Natural killer cell (primary cell): ENCODE results near the gene STT3B. TPM values are rescaled to one million over a fixed set of nuclear protein-coding genes. Genes with fewer than 3 reads are reported as not detected.
A peak's percentile ranks its signal among the peaks of the same experiment; 100 is the strongest.

ENCODE experiments used
- ATAC-seq, 3 donors: fragments of 150-1000 bp in 2 of 3; fragments of 200-7000 bp in 1 of 3; cut with Tn5 transposase; 1 replicate in 1 of 3; 2 replicates in 2 of 3; pipeline ENCODE4 v1.10.0; 2021; ENCODE audit warnings: mild to moderate bottlenecking in 2 of 3, moderate library complexity in 2 of 3
- DNase-seq, 2 donors: peaks; one replicate each; pipeline versions ENCODE4 v3.0.0 to v3.0.0-alpha.2; 2013 to 2021; ENCODE audit warnings: mixed read lengths in 1 of 2
- H3K27ac ChIP-seq: one replicate; pipeline ENCODE4 v1.5.1; 2013; ENCODE audit warnings: mild to moderate bottlenecking, low read length
- H3K27me3 ChIP-seq: one replicate; pipeline ENCODE4 v1.6.1; 2013; ENCODE audit warnings: low read length; ENCODE audit not compliant: control insufficient read depth, insufficient read depth
- H3K36me3 ChIP-seq: one replicate; pipeline ENCODE4 v1.6.1; 2013; ENCODE audit warnings: low read length; ENCODE audit not compliant: control insufficient read depth, insufficient read depth
- H3K4me1 ChIP-seq: one replicate; pipeline ENCODE4 v1.6.1; 2013; ENCODE audit warnings: low read length; ENCODE audit not compliant: control insufficient read depth, insufficient read depth
- H3K4me3 ChIP-seq: one replicate; pipeline ENCODE4 v1.5.1; 2013; ENCODE audit warnings: low read length
- H3K9me3 ChIP-seq: one replicate; pipeline ENCODE4 v1.6.1; 2013; ENCODE audit warnings: low read length; ENCODE audit not compliant: control insufficient read depth, insufficient read depth
- H3K27ac Mint-ChIP-seq, 2 donors: one replicate each; pipeline ENCODE4 v1.8.0; 2022; ENCODE audit warnings: mild to moderate bottlenecking in 2 of 2, mixed read lengths in 2 of 2, moderate library complexity in 1 of 2
- H3K27me3 Mint-ChIP-seq, 2 donors: one replicate each; pipeline ENCODE4 v1.8.0; 2022; ENCODE audit warnings: low read depth in 2 of 2, mixed read lengths in 2 of 2
- H3K36me3 Mint-ChIP-seq: one replicate; pipeline ENCODE4 v1.8.0; 2022; ENCODE audit warnings: mixed read lengths
- H3K4me1 Mint-ChIP-seq, 2 donors: one replicate each; pipeline ENCODE4 v1.8.0; 2022; ENCODE audit warnings: mixed read lengths in 2 of 2
- H3K4me3 Mint-ChIP-seq: one replicate; pipeline ENCODE4 v1.8.0; 2022; ENCODE audit warnings: mild to moderate bottlenecking, moderate library complexity, mixed read lengths
- H3K9me3 Mint-ChIP-seq, 2 donors: one replicate each; pipeline ENCODE4 v1.8.0; 2022; ENCODE audit warnings: mixed read lengths in 2 of 2
- CTCF ChIP-seq: fragments of 200-600 bp; IDR thresholded peaks from one replicate; pipeline ENCODE4 v1.8.0; 2022; ENCODE audit warnings: antibody characterized with exemption
- WGBS: methylation state at CpG from one replicate; pipeline ENCODE4 v1.1.7; 2013; ENCODE audit warnings: missing lambda C conversion rate; ENCODE audit not compliant: insufficient coverage; 5-methylcytosine and 5-hydroxymethylcytosine counted together
- intact Hi-C: fragments of 100-400 bp; cut with micrococcal nuclease; formaldehyde crosslinking; loops from one replicate; pipeline ENCODE4 v1.14.2; 2022
- total RNA-seq, 4 donors: library from RNA; stranded (reverse); fragments of 120-200 nt in 1 of 4; gene quantifications; one replicate each; pipeline versions ENCODE4 v1.2.3 to v1.2.4, GENCODE V29; 2013 to 2022

The STT3B gene
- total RNA-seq, 3 donors from 2014 or later (not counting 1 experiment from before 2014, with no cell fraction given), result 83.4 to 132 (median 99.0) TPM

- WGBS, result 85% methylated on average over 1 of the region's 2 CpGs
- H3K9me3 Mint-ChIP-seq, result no peaks in the 10 kb centered on the region
- DNase-seq (no peak), ATAC-seq (no peak)
- H3K4me1 Mint-ChIP-seq, result peaks cover 60 to 67% of the 10 kb centered on the region in 2 donors
- H3K27ac Mint-ChIP-seq, result peak overlapping the region in 1 of 2 donors; percentile 40
- Histone ChIP-seq H3K36me3 (peaks cover 18% of the 10 kb centered on the region), H3K9me3 (no peaks in the 10 kb centered on the region), H3K27ac (no peak overlapping the region), H3K4me1 (no peaks in the 10 kb centered on the region), H3K27me3 (no peaks in the 10 kb centered on the region), H3K4me3 (no peak overlapping the region)
- TF ChIP-seq CTCF, result no peak
- no peaks in the 10 kb centered on the region for H3K36me3 Mint-ChIP-seq
- intact Hi-C loops, result no loop called here
- H3K4me3 Mint-ChIP-seq, result no peak overlapping the region
- H3K27me3 Mint-ChIP-seq, result no peaks in the 10 kb centered on the region
Measured at GRCh38 chr3:31581660-31582059, 48.9 kb downstream of the STT3B start.

GRCh38 chr3:31589228-31589627, 56.5 kb downstream of the STT3B start:
- Histone ChIP-seq H3K36me3 (peaks cover 18% of the 10 kb centered on the region), H3K27ac (no peak overlapping the region), H3K4me3 (no peak overlapping the region), H3K9me3 (peaks cover 4% of the 10 kb centered on the region), H3K4me1 (no peaks in the 10 kb centered on the region), H3K27me3 (no peaks in the 10 kb centered on the region)
- H3K4me3 Mint-ChIP-seq, result no peak overlapping the region
- H3K27ac Mint-ChIP-seq, result no peak overlapping the region
- no peaks in the 10 kb centered on the region for H3K27me3 Mint-ChIP-seq
- 100% methylated on average over 2 of the region's 2 CpGs for WGBS
- no peak for TF ChIP-seq CTCF
- peaks cover 2 to 16% of the 10 kb centered on the region in 2 donors for H3K9me3 Mint-ChIP-seq
- no peak for DNase-seq
- ATAC-seq, result no peak
- peaks cover 18% of the 10 kb centered on the region for H3K36me3 Mint-ChIP-seq
- intact Hi-C loops, result no loop called here
- H3K4me1 Mint-ChIP-seq, result peaks cover 48 to 54% of the 10 kb centered on the region in 2 donors

GRCh38 chr3:31590650-31591049, 57.9 kb downstream of the STT3B start:
- Mint-ChIP-seq H3K9me3 (peaks cover 2 to 16% of the 10 kb centered on the region in 2 donors), H3K4me1 (peaks cover 50 to 57% of the 10 kb centered on the region in 2 donors), H3K27ac (no peak overlapping the region), H3K27me3 (no peaks in the 10 kb centered on the region), H3K36me3 (peaks cover 18% of the 10 kb centered on the region), H3K4me3 (no peak overlapping the region)
- no peak for DNase-seq
- peaks cover 4% of the 10 kb centered on the region for H3K9me3 ChIP-seq
- no peak overlapping the region for H3K27ac ChIP-seq
- no CpG with 5 or more reads among the region's 1 CpG for WGBS
- intact Hi-C loops, result no loop called here
- H3K36me3 ChIP-seq, result peaks cover 28% of the 10 kb centered on the region
- TF ChIP-seq CTCF, result no peak
- H3K4me1 ChIP-seq, result no peaks in the 10 kb centered on the region
- H3K27me3 ChIP-seq, result no peaks in the 10 kb centered on the region
- no peak overlapping the region for H3K4me3 ChIP-seq
- ATAC-seq, result no peak

GRCh38 chr3:31592764-31593163, 60.0 kb downstream of the STT3B start:
- intact Hi-C loops, result no loop called here
- no peak overlapping the region for H3K4me3 Mint-ChIP-seq
- peaks cover 2 to 16% of the 10 kb centered on the region in 2 donors for H3K9me3 Mint-ChIP-seq

More at GRCh38 chr3:31592764-31593163, 60.0 kb downstream of the STT3B start:
- peaks cover 28% of the 10 kb centered on the region for H3K36me3 ChIP-seq
- H3K4me1 ChIP-seq, result peaks cover 3% of the 10 kb centered on the region
- peaks cover 4% of the 10 kb centered on the region for H3K9me3 ChIP-seq
- ATAC-seq (no peak), DNase-seq (no peak)
- peaks cover 49 to 53% of the 10 kb centered on the region in 2 donors for H3K4me1 Mint-ChIP-seq
- peak overlapping the region in 1 of 2 donors; percentile 15 for H3K27ac Mint-ChIP-seq
- no peak overlapping the region for H3K4me3 ChIP-seq
- WGBS, result 97% methylated on average over 2 of the region's 2 CpGs
- no peak for TF ChIP-seq CTCF
- H3K27me3 ChIP-seq, result no peaks in the 10 kb centered on the region
- no peaks in the 10 kb centered on the region for H3K27me3 Mint-ChIP-seq
- H3K27ac ChIP-seq, result no peak overlapping the region
- peaks cover 18% of the 10 kb centered on the region for H3K36me3 Mint-ChIP-seq
